Naive B cell (primary cell): ENCODE measurements around the gene ZGLP1. TPM values are rescaled to one million over a fixed set of nuclear protein-coding genes. Genes with fewer than 3 reads are reported as not detected.

Source experiments
- ATAC-seq, 2 donors: fragments of 150-1000 bp; cut with Tn5 transposase; 2 replicates each; pipeline ENCODE4 v1.10.0; 2021; ENCODE audit warnings: low read depth in 2 of 2, mild to moderate bottlenecking in 2 of 2, moderate library complexity in 2 of 2
- DNase-seq: peaks from one replicate; pipeline ENCODE4 v3.0.0; 2022
- H3K27ac Mint-ChIP-seq, 6 donors: one replicate each; pipeline ENCODE4 v1.8.0; 2020 to 2022; ENCODE audit warnings: mild to moderate bottlenecking in 6 of 6, mixed read lengths in 6 of 6, moderate library complexity in 5 of 6, inconsistent platforms in 2 of 6
- H3K27me3 Mint-ChIP-seq, 3 donors: one replicate each; pipeline ENCODE4 v1.8.0; 2021 to 2022; ENCODE audit warnings: mixed read lengths in 3 of 3, mild to moderate bottlenecking in 1 of 3
- H3K36me3 Mint-ChIP-seq, 2 donors: one replicate each; pipeline ENCODE4 v1.8.0; 2020 to 2022; ENCODE audit warnings: mixed read lengths in 2 of 2, inconsistent platforms in 1 of 2, mild to moderate bottlenecking in 1 of 2
- H3K4me1 Mint-ChIP-seq, 3 donors: one replicate each; pipeline ENCODE4 v1.8.0; 2020 to 2022; ENCODE audit warnings: mixed read lengths in 3 of 3, inconsistent platforms in 1 of 3, mild to moderate bottlenecking in 1 of 3, moderate library complexity in 1 of 3
- H3K4me3 Mint-ChIP-seq, 8 donors: one replicate each; pipeline ENCODE4 v1.8.0; 2020 to 2022; ENCODE audit warnings: mild to moderate bottlenecking in 8 of 8, mixed read lengths in 8 of 8, moderate library complexity in 8 of 8, inconsistent platforms in 2 of 8
- H3K9me3 Mint-ChIP-seq, 7 donors: one replicate each; pipeline ENCODE4 v1.8.0; 2020 to 2022; ENCODE audit warnings: mixed read lengths in 7 of 7, mild to moderate bottlenecking in 5 of 7, inconsistent platforms in 2 of 7, moderate library complexity in 1 of 7
- polyA plus RNA-seq, 6 donors: library from polyadenylated mRNA; unstranded; fragments of 300-500 nt; fragmentation: Illumina TruSeq; gene quantifications; one replicate each; pipeline ENCODE4 v1.2.3, GENCODE V29; 2021; ENCODE audit warnings: low read depth in 6 of 6

Gene ZGLP1
- polyA plus RNA-seq, 6 donors from 2014 or later: 0.73 to 0.86 TPM; not detected in 4

GRCh38 chr19:10295847-10296591 is 13.6 kb downstream of the ZGLP1 start:
- ATAC-seq (no peak), DNase-seq (no peak)
- Mint-ChIP-seq H3K27ac (peak overlapping the region in 5 of 6 donors; percentile 33 to 96 (median 75)), H3K36me3 (no peaks in the 10 kb centered on the region), H3K4me1 (peaks cover 24 to 39% (median 39%) of the 10 kb centered on the region in 3 donors), H3K4me3 (peak overlapping the region; percentile 82 to 96 (median 88)), H3K27me3 (peaks cover 26 to 59% (median 27%) of the 10 kb centered on the region in 3 donors), H3K9me3 (peaks cover 0 to 5% (median 0%) of the 10 kb centered on the region in 7 donors)

GRCh38 chr19:10295305-10295846 is 14.2 kb downstream of the ZGLP1 start:
- ATAC-seq (peak; percentile 74 to 75), DNase-seq (peak; percentile 59)
- H3K36me3 Mint-ChIP-seq: peaks cover 0 to 5% of the 10 kb centered on the region in 2 donors
- H3K27ac Mint-ChIP-seq: peak overlapping the region in 5 of 6 donors; percentile 33 to 96 (median 75)
- H3K4me1 Mint-ChIP-seq: peaks cover 29 to 46% (median 44%) of the 10 kb centered on the region in 3 donors
- H3K9me3 Mint-ChIP-seq: peaks cover 0 to 5% (median 0%) of the 10 kb centered on the region in 7 donors
- peaks cover 31 to 66% (median 33%) of the 10 kb centered on the region in 3 donors for H3K27me3 Mint-ChIP-seq
- peak overlapping the region; percentile 82 to 96 (median 88) for H3K4me3 Mint-ChIP-seq

GRCh38 chr19:10294368-10294697 is 15.3 kb downstream of the ZGLP1 start:
- ATAC-seq (no peak), DNase-seq (no peak)
- peaks cover 0 to 5% (median 0%) of the 10 kb centered on the region in 7 donors for H3K9me3 Mint-ChIP-seq
- peaks cover 0 to 8% of the 10 kb centered on the region in 2 donors for H3K36me3 Mint-ChIP-seq
- peaks cover 29 to 68% (median 39%) of the 10 kb centered on the region in 3 donors for H3K27me3 Mint-ChIP-seq
- H3K27ac Mint-ChIP-seq: peak overlapping the region in 2 of 6 donors; percentile 47 to 81
- H3K4me3 Mint-ChIP-seq: peak overlapping the region in 6 of 8 donors; percentile 15 to 96 (median 86)
- H3K4me1 Mint-ChIP-seq: peaks cover 34 to 52% (median 48%) of the 10 kb centered on the region in 3 donors

- ATAC-seq (no peak), DNase-seq (no peak)
- H3K4me3 Mint-ChIP-seq: peak overlapping the region in 5 of 8 donors; percentile 45 to 87 (median 74)
- peaks cover 0 to 8% of the 10 kb centered on the region in 2 donors for H3K36me3 Mint-ChIP-seq
- peaks cover 30 to 72% (median 44%) of the 10 kb centered on the region in 3 donors for H3K27me3 Mint-ChIP-seq
- peak overlapping the region in 2 of 6 donors; percentile 24 to 65 for H3K27ac Mint-ChIP-seq
- peaks cover 0 to 5% (median 0%) of the 10 kb centered on the region in 7 donors for H3K9me3 Mint-ChIP-seq
- peaks cover 38 to 58% (median 53%) of the 10 kb centered on the region in 3 donors for H3K4me1 Mint-ChIP-seq
Measured at GRCh38 chr19:10293637-10294367, 15.8 kb downstream of the ZGLP1 start.

GRCh38 chr19:10292789-10293636 is 16.6 kb downstream of the ZGLP1 start:
- Mint-ChIP-seq H3K27me3 (peaks cover 35 to 80% (median 50%) of the 10 kb centered on the region in 3 donors), H3K4me3 (peak overlapping the region; percentile 56 to 93 (median 86)), H3K36me3 (peaks cover 0 to 8% of the 10 kb centered on the region in 2 donors), H3K4me1 (peaks cover 42 to 63% (median 59%) of the 10 kb centered on the region in 3 donors), H3K9me3 (peaks cover 0 to 5% (median 0%) of the 10 kb centered on the region in 7 donors), H3K27ac (peak overlapping the region in 4 of 6 donors; percentile 62 to 96 (median 68))
- no peak for DNase-seq
- no peak for ATAC-seq

- ATAC-seq (peak; percentile 23), DNase-seq (no peak)
- Mint-ChIP-seq H3K9me3 (peaks cover 0 to 5% (median 0%) of the 10 kb centered on the region in 7 donors), H3K4me1 (peaks cover 48 to 70% (median 66%) of the 10 kb centered on the region in 3 donors), H3K27ac (peak overlapping the region; percentile 61 to 94 (median 86)), H3K4me3 (peak overlapping the region; percentile 76 to 93 (median 86)), H3K36me3 (peaks cover 0 to 8% of the 10 kb centered on the region in 2 donors), H3K27me3 (peaks cover 42 to 87% (median 56%) of the 10 kb centered on the region in 3 donors)
Measured at GRCh38 chr19:10292206-10292788, 17.3 kb downstream of the ZGLP1 start.

- peaks cover 0 to 8% of the 10 kb centered on the region in 2 donors for H3K36me3 Mint-ChIP-seq
- peaks cover 0 to 5% (median 0%) of the 10 kb centered on the region in 7 donors for H3K9me3 Mint-ChIP-seq
- H3K4me1 Mint-ChIP-seq: peaks cover 48 to 77% (median 72%) of the 10 kb centered on the region in 3 donors
- peak overlapping the region; percentile 79 to 93 (median 86) for H3K4me3 Mint-ChIP-seq
- DNase-seq: no peak
- H3K27ac Mint-ChIP-seq: peak overlapping the region; percentile 61 to 94 (median 86)
- peaks cover 43 to 89% (median 56%) of the 10 kb centered on the region in 3 donors for H3K27me3 Mint-ChIP-seq
- ATAC-seq: no peak
Measured at GRCh38 chr19:10291554-10292205, 17.9 kb downstream of the ZGLP1 start.

- no peak for DNase-seq
- H3K36me3 Mint-ChIP-seq: peaks cover 0 to 8% of the 10 kb centered on the region in 2 donors
- H3K4me1 Mint-ChIP-seq: peaks cover 48 to 83% (median 79%) of the 10 kb centered on the region in 3 donors
- ATAC-seq: peak; percentile 6 to 16
- peak overlapping the region; percentile 79 to 93 (median 86) for H3K4me3 Mint-ChIP-seq
- peak overlapping the region in 4 of 6 donors; percentile 65 to 94 (median 78) for H3K27ac Mint-ChIP-seq
- H3K9me3 Mint-ChIP-seq: peaks cover 0 to 5% (median 0%) of the 10 kb centered on the region in 7 donors
- peaks cover 48 to 87% (median 56%) of the 10 kb centered on the region in 3 donors for H3K27me3 Mint-ChIP-seq
Measured at GRCh38 chr19:10290876-10291553, 18.6 kb downstream of the ZGLP1 start.

GRCh38 chr19:10290357-10290875 is 19.2 kb downstream of the ZGLP1 start:
- Mint-ChIP-seq H3K27me3 (peaks cover 48 to 81% (median 51%) of the 10 kb centered on the region in 3 donors), H3K4me3 (peak overlapping the region; percentile 79 to 93 (median 86)), H3K36me3 (peaks cover 3 to 13% of the 10 kb centered on the region in 2 donors), H3K9me3 (peaks cover 0 to 5% (median 0%) of the 10 kb centered on the region in 7 donors), H3K27ac (peak overlapping the region in 4 of 6 donors; percentile 65 to 93 (median 83)), H3K4me1 (peaks cover 43 to 82% (median 76%) of the 10 kb centered on the region in 3 donors)
- no peak for DNase-seq
- ATAC-seq: no peak

GRCh38 chr19:10289836-10290356 is 19.7 kb downstream of the ZGLP1 start, which contains the start of gene ICAM5:
TSS of gene ICAM5 (plus strand) at chr19:10289952. CDS start at chr19:10290044, 92 bp downstream.
- DNase-seq (no peak), ATAC-seq (peak; percentile 10 to 15)
- Mint-ChIP-seq H3K4me1 (peaks cover 42 to 79% (median 73%) of the 10 kb centered on the region in 3 donors), H3K9me3 (peaks cover 0 to 5% (median 0%) of the 10 kb centered on the region in 7 donors), H3K4me3 (peak within 1 kb of the TSS; percentile 79 to 93 (median 86)), H3K27ac (peak within 1 kb of the TSS; percentile 65 to 93 (median 78)), H3K27me3 (peaks cover 48 to 78% (median 48%) of the 10 kb centered on the region in 3 donors), H3K36me3 (peaks cover 9 to 19% of the 10 kb centered on the region in 2 donors)
